Esophagus muscularis mucosa (tissue), 4 donors: Measurements from ENCODE around the gene RAB19. TPM values are rescaled to one million over a fixed set of nuclear protein-coding genes. Genes with fewer than 3 reads are reported as not detected.
"Not testable (repeated sequence)": the region's sequence is repeated elsewhere in the genome, so short reads cannot be mapped to it uniquely, and the experiment has no call there.

Experiments
- DNase-seq: peaks from one replicate; pipeline ENCODE4 v3.0.0-alpha.2; 2017; ENCODE audit errors: extremely low spot score
- H3K27ac ChIP-seq, 4 donors: fragments of 200-600 bp; sonication (generic); replicated peaks in 1 of 4; 1 replicate in 3 of 4; 2 replicates in 1 of 4; pipeline ENCODE4 v1.5.1; 2016 to 2019; ENCODE audit warnings: mild to moderate bottlenecking in 1 of 4
- H3K27me3 ChIP-seq, 4 donors: fragments of 200-600 bp; sonication (generic); one replicate each; pipeline versions ENCODE4 v1.5.1 to v1.6.0; 2016 to 2019
- H3K36me3 ChIP-seq, 4 donors: fragments of 200-600 bp; sonication (generic); one replicate each; pipeline ENCODE4 v1.5.1; 2016 to 2019
- H3K4me1 ChIP-seq, 4 donors: fragments of 200-600 bp; sonication (generic); one replicate each; pipeline ENCODE4 v1.5.1; 2016 to 2019
- H3K4me3 ChIP-seq, 4 donors: fragments of 200-600 bp; sonication (generic); 1 replicate in 2 of 4; 2 replicates in 2 of 4; pipeline ENCODE4 v1.5.1; 2016 to 2019; ENCODE audit warnings: mild to moderate bottlenecking in 4 of 4, moderate library complexity in 1 of 4
- H3K9me3 ChIP-seq, 4 donors: fragments of 200-600 bp; sonication (generic); 1 replicate in 3 of 4; 2 replicates in 1 of 4; pipeline ENCODE4 v1.5.1; 2016 to 2019
- EP300 ChIP-seq: sonication (generic); formaldehyde crosslinking; IDR thresholded peaks from one replicate; pipeline ENCODE4 v1.6.1; 2017; ENCODE audit warnings: antibody characterized with exemption
- POLR2A ChIP-seq: fragments of 450-650 bp; IDR thresholded peaks from one replicate; pipeline ENCODE4 v1.6.1; 2017; ENCODE audit warnings: antibody characterized with exemption, moderate library complexity, mild to moderate bottlenecking, low read depth
- POLR2AphosphoS5 ChIP-seq, 2 donors: sonication (generic); formaldehyde crosslinking; IDR thresholded peaks; one replicate each; pipeline ENCODE4 v1.6.1; 2017; ENCODE audit warnings: antibody characterized with exemption in 2 of 2
- WGBS: methylation state at CpG from one replicate; pipeline ENCODE4 v1.1.5; 2018; 5-methylcytosine and 5-hydroxymethylcytosine counted together
- intact Hi-C: fragments of 100-400 bp; cut with DNase I; formaldehyde crosslinking; loops from one replicate; pipeline ENCODE4 v1.15.1; 2023
- total RNA-seq, 4 donors: library from RNA; depleted of rRNA; stranded (reverse); fragments of >200 nt; gene quantifications; one replicate each; pipeline versions ENCODE4 v1.1.0 to v1.2.1, GENCODE V29; 2016
- TF ChIP-seq, protein P1 (sequence below), 3 experiments: fragments of 200-600 bp in 2 of 3; fragments of 450-650 bp in 1 of 3; sonication (generic) in 2 of 3; IDR thresholded peaks; one replicate each; pipeline ENCODE4 v1.5.1; 2017 to 2019; ENCODE audit warnings: antibody characterized with exemption in 3 of 3, mild to moderate bottlenecking in 2 of 3, moderate library complexity in 1 of 3

Gene RAB19
- total RNA-seq, 4 donors from 2014 or later: not detected

DNA sequence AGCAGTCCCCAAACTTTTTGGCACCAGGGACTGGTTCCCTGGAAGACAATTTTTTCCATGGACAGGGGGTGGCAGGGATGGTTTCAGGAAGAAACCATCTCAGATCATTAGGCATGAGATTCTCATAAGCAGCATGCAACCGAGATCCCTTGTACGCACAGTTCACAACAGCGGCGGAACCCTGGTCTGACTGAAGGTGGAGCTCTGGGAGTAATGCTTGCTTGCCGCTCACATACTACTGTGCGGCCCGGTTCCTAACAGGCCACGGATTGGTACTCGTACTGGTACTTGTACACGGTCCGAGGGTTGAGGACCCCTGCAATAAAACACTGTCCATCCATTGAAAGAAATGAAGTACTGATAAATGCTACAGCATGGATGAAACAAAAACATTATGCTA is 42.6 kb downstream of the RAB19 start:
- Histone ChIP-seq H3K9me3 (no peaks in the 10 kb centered on the region), H3K27me3 (no peaks in the 10 kb centered on the region), H3K27ac (no peak overlapping the region), H3K4me3 (no peak overlapping the region), H3K4me1 (no peaks in the 10 kb centered on the region), H3K36me3 (no peaks in the 10 kb centered on the region)
- TF ChIP-seq POLR2AphosphoS5 (IDR thresholded peaks at IDR 0.05): no peak
- TF ChIP-seq EP300: no peak
- no peak for TF ChIP-seq POLR2A
- TF ChIP-seq, protein P1, sequence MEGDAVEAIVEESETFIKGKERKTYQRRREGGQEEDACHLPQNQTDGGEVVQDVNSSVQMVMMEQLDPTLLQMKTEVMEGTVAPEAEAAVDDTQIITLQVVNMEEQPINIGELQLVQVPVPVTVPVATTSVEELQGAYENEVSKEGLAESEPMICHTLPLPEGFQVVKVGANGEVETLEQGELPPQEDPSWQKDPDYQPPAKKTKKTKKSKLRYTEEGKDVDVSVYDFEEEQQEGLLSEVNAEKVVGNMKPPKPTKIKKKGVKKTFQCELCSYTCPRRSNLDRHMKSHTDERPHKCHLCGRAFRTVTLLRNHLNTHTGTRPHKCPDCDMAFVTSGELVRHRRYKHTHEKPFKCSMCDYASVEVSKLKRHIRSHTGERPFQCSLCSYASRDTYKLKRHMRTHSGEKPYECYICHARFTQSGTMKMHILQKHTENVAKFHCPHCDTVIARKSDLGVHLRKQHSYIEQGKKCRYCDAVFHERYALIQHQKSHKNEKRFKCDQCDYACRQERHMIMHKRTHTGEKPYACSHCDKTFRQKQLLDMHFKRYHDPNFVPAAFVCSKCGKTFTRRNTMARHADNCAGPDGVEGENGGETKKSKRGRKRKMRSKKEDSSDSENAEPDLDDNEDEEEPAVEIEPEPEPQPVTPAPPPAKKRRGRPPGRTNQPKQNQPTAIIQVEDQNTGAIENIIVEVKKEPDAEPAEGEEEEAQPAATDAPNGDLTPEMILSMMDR (IDR thresholded peaks at IDR 0.05): no peak
- intact Hi-C loops: no loop called here
- no peak for DNase-seq
- WGBS: 87% methylated on average over 11 of the region's 11 CpGs

DNA sequence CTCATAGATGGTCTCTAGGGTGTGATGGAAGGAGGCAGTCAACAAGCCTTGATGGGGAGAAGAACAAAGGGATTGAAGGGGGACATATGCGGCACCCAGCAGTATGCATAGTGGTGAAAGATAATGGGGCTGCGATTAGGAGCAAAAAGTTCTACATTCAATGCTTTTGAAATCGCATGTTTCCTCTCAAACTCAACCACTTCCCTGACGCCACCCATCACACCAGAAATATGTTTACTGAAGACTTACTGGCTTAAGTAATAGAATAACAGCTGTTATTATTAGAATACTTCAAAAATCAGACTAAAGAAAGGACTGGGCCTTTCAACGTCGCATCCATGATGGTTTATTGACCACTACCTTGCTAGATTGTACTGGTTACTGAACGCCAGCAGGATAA is 44.0 kb downstream of the RAB19 start:
- Histone ChIP-seq H3K4me3 (no peak overlapping the region), H3K27ac (no peak overlapping the region), H3K27me3 (no peaks in the 10 kb centered on the region), H3K36me3 (peaks cover 0 to 13% (median 5%) of the 10 kb centered on the region in 4 donors), H3K9me3 (no peaks in the 10 kb centered on the region), H3K4me1 (no peaks in the 10 kb centered on the region)
- TF ChIP-seq POLR2AphosphoS5 (IDR thresholded peaks at IDR 0.05) (no peak), EP300 (no peak), POLR2A (no peak)
- TF ChIP-seq, protein P1 (IDR thresholded peaks at IDR 0.05): no peak
- intact Hi-C loops: no loop called here
- DNase-seq: no peak
- 81% methylated on average over 7 of the region's 7 CpGs for WGBS

DNA sequence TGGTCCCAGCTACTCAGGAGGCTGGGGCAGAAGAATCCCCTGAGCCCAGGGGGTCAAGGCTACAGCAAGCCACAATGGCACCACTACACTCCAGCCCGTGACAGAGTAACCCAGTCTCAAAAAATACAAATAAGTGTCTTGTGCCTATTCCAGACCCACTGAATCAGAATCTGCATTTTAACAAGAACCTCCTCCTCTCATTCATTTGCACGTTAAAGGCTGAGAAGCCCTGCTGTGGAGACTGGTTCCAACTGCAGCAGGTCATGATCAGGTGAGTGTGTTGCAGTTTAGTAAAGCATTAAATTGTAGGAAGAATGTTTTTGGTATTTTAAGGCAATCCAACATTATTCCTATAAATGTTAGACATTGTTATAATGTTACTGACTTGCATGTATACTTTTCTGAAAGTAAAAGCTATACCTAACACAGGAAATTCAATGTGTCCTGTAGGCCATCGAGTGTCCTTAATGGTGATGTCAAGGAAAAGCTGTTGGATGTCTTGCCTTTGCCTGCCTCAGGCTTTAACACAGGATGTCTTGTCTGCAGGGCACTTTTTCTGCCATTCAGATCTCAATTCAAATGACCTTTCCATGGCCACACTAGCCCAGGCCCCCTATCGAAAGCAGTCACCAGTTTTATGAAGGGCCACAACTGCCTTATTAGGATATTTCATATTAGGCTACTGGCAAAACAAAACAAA is 45.1 kb downstream of the RAB19 start:
- peaks cover under 1 to 23% (median 15%) of the 10 kb centered on the region in 4 donors for H3K36me3 ChIP-seq
- TF ChIP-seq POLR2A (no peak), EP300 (no peak), POLR2AphosphoS5 (IDR thresholded peaks at IDR 0.05) (no peak)
- TF ChIP-seq, protein P1 (IDR thresholded peaks at IDR 0.05): no peak
- no peak overlapping the region for H3K27ac ChIP-seq
- H3K27me3 ChIP-seq: no peaks in the 10 kb centered on the region
- no peaks in the 10 kb centered on the region for H3K9me3 ChIP-seq
- no peaks in the 10 kb centered on the region for H3K4me1 ChIP-seq
- H3K4me3 ChIP-seq: no peak overlapping the region
- 88% methylated on average over 4 of the region's 4 CpGs for WGBS
- intact Hi-C loops: no loop called here
- DNase-seq: no peak

DNA sequence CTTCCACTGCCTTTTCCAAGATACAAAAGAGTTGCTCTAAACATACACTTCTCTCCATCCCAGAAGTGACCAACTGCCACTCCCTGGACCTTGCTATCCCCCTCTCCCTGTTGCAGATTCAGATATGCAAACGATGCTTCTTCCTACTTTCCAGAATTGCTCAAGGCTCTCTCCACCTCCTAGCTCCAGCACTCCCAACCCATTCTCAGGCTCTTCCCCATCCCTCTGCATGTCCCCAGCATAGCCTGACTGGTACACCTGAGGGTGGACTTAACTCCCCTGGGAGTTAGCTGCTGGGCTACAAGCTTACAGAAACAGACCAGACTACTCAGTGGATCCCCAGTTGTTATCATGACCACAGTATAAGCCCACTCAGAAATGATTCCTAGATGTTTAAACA is 47.9 kb downstream of the RAB19 start:
- Histone ChIP-seq H3K27me3 (no peaks in the 10 kb centered on the region), H3K27ac (no peak overlapping the region), H3K4me1 (no peaks in the 10 kb centered on the region), H3K36me3 (peaks cover 24 to 51% (median 43%) of the 10 kb centered on the region in 4 donors), H3K9me3 (no peaks in the 10 kb centered on the region), H3K4me3 (no peak overlapping the region)
- 67% methylated on average over 1 of the region's 1 CpG for WGBS
- DNase-seq: no peak
- TF ChIP-seq POLR2A: no peak
- TF ChIP-seq POLR2AphosphoS5 (IDR thresholded peaks at IDR 0.05): no peak
- no peak for TF ChIP-seq EP300
- TF ChIP-seq, protein P1 (IDR thresholded peaks at IDR 0.05): no peak
- intact Hi-C loops: no loop called here

DNA sequence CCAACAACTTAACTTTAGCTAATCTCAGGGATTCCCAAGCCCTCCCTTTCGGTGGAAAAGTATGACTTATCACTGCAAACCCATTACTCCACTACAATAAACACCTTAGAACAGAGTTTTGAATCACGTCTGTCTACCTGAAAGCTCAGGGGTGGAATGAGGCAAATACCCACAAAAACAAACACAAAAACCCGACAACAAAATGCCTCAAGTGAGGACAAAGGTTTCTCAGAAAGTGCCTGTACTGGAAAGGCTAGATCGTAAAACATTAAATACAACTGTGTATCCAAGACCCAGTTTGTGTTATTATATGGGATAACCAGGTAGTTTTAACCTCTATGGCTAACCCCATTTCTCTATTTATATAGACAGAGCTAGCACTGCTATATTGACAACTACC is 49.4 kb downstream of the RAB19 start:
- no peak for DNase-seq
- no peak for TF ChIP-seq POLR2A
- H3K27me3 ChIP-seq: no peaks in the 10 kb centered on the region
- no peaks in the 10 kb centered on the region for H3K4me1 ChIP-seq
- no peak overlapping the region for H3K4me3 ChIP-seq
- no peak overlapping the region for H3K27ac ChIP-seq
- intact Hi-C loops: no loop called here
- WGBS: 90% methylated on average over 4 of the region's 4 CpGs
- no peaks in the 10 kb centered on the region for H3K9me3 ChIP-seq
- H3K36me3 ChIP-seq: peaks cover 30 to 62% (median 59%) of the 10 kb centered on the region in 4 donors

DNA sequence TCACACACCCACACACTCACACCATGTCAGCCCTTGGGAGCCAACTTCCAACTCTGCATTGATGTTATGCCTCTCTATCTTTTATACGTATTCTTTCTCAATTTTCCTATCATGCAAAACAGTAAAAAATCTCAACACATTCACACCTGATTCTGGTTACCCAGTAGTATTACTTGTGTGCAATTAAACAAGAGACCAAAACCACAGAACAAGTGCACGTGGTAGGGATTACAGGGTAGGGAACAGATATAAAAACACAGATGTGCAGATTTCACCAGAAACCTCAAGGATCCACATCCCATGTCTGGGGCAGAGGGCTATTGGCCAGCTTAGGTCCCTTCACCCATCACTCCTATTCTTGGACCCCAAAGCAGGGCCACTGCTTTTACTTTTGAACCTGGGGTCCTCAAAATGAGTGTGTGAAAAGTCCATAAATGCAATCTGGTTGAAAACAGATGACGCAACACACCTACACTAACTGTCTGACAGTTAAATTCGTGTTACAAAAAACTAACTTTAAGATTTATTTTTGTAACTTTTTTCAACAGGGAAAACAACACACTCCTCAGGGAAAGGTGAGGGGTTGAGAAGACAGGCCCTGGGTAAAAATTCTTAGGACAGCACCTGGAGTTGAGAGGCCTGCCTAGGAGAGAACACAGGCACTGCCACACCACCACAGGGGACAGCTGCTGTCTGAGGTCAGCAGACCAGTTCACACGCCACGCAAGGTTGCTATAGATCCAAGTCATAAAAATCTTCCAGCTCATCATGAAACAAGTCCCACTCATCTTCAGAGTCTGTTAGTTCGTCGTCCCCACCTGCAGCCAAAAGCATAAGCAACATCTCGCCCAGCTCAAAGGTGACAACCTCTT is 50.2 kb downstream of the RAB19 start:
- peaks cover 37 to 70% (median 66%) of the 10 kb centered on the region in 4 donors for H3K36me3 ChIP-seq
- 88% methylated on average over 9 of the region's 9 CpGs for WGBS
- not testable (repeated sequence) for DNase-seq

More for the DNA sequence above, 50.2 kb downstream of the RAB19 start:
- H3K9me3 ChIP-seq, intact Hi-C loops, H3K4me1 ChIP-seq, H3K27me3 ChIP-seq, H3K4me3 ChIP-seq, H3K27ac ChIP-seq: not testable (repeated sequence)
